ENCODE data around the gene PARM1.
A peak's percentile ranks its signal among the peaks of the same experiment; 100 is the strongest.

PARM1 gene

GRCh38 chr4:74932832-74933561 is at the start of gene PARM1:
PARM1 (plus strand) TSS chr4:74933116; CDS start chr4:74933328, 212 bp downstream.
- DNase-seq, result peak; percentile 71

- DNase-seq, result no peak
Measured at GRCh38 chr4:74884266-74884665, 48.6 kb upstream of the PARM1 start.

GRCh38 chr4:74886484-74886883 is 46.4 kb upstream of the PARM1 start:
- DNase-seq, result no peak

GRCh38 chr4:74890341-74890740 is 42.6 kb upstream of the PARM1 start:
- DNase-seq, result no peak

- DNase-seq, result no peak
Measured at GRCh38 chr4:74891037-74891436, 41.9 kb upstream of the PARM1 start.

- DNase-seq, result no peak
Measured at GRCh38 chr4:74893171-74893570, 39.7 kb upstream of the PARM1 start.

- no peak for DNase-seq
Measured at GRCh38 chr4:74896595-74896994, 36.3 kb upstream of the PARM1 start.

- no peak for DNase-seq
Measured at GRCh38 chr4:74897386-74897785, 35.5 kb upstream of the PARM1 start.

GRCh38 chr4:74900862-74901261 is 32.1 kb upstream of the PARM1 start:
- no peak for DNase-seq

GRCh38 chr4:74904509-74905065 is 28.3 kb upstream of the PARM1 start:
- DNase-seq, result no peak

- DNase-seq, result no peak
Measured at GRCh38 chr4:74906771-74907170, 26.1 kb upstream of the PARM1 start.

GRCh38 chr4:74919783-74920182 is 13.1 kb upstream of the PARM1 start:
- DNase-seq, result no peak

GRCh38 chr4:74920704-74921103 is 12.2 kb upstream of the PARM1 start:
- DNase-seq, result no peak

- no peak for DNase-seq
Measured at GRCh38 chr4:74921490-74921889, 11.4 kb upstream of the PARM1 start.

GRCh38 chr4:74926007-74926406 is 6.9 kb upstream of the PARM1 start:
- no peak for DNase-seq

GRCh38 chr4:74930162-74930561 is 2.8 kb upstream of the PARM1 start:
- DNase-seq, result peak; percentile 39

GRCh38 chr4:74931376-74931775 is 1.5 kb upstream of the PARM1 start:
- DNase-seq, result no peak

- DNase-seq, result no peak
Measured at GRCh38 chr4:74932010-74932409, 906 bp upstream of the PARM1 start.

GRCh38 chr4:74933562-74934015 is 673 bp downstream of the PARM1 start:
- DNase-seq, result peak; percentile 10

GRCh38 chr4:74934016-74934831 is 1.3 kb downstream of the PARM1 start:
- DNase-seq, result peak; percentile 2

GRCh38 chr4:74934888-74935287 is 2.0 kb downstream of the PARM1 start:
- DNase-seq, result no peak

- DNase-seq, result no peak
Measured at GRCh38 chr4:74941123-74941522, 8.2 kb downstream of the PARM1 start.

GRCh38 chr4:74942251-74942917 is 9.5 kb downstream of the PARM1 start:
- no peak for DNase-seq
